ENCODE results near the gene PALLD.

Gene PALLD

GRCh38 chr4:168647646-168648375 is 151.0 kb downstream of the PALLD start:
- H3K4me3 ChIP-seq (ENCODE audit: low read depth, low read length): no peak overlapping the region
- TF ChIP-seq POLR2A (IDR thresholded peaks at IDR 0.05; ENCODE audit: extremely low read depth, insufficient read length) (no peak), MYC (IDR thresholded peaks at IDR 0.05; ENCODE audit: low read depth, low read length) (no peak), MAX (IDR thresholded peaks at IDR 0.05; ENCODE audit: low read depth, low read length) (no peak), CTCF (IDR thresholded peaks at IDR 0.05; ENCODE audit: low read depth, low read length) (no peak)
- DNase-seq (ENCODE audit: low read depth): peak; percentile 13

- DNase-seq (ENCODE audit: low read depth): no peak
- H3K4me3 ChIP-seq (ENCODE audit: low read depth, low read length): no peak overlapping the region
- TF ChIP-seq POLR2A (IDR thresholded peaks at IDR 0.05; ENCODE audit: extremely low read depth, insufficient read length) (no peak), CTCF (IDR thresholded peaks at IDR 0.05; ENCODE audit: low read depth, low read length) (no peak), MYC (IDR thresholded peaks at IDR 0.05; ENCODE audit: low read depth, low read length) (no peak)
These were observed 151.6 kb downstream of the PALLD start for GRCh38 chr4:168648494-168648893.

GRCh38 chr4:168648929-168649328 is 152.1 kb downstream of the PALLD start:
- TF ChIP-seq POLR2A (IDR thresholded peaks at IDR 0.05; ENCODE audit: extremely low read depth, insufficient read length) (no peak), CTCF (IDR thresholded peaks at IDR 0.05; ENCODE audit: low read depth, low read length) (no peak), MAX (IDR thresholded peaks at IDR 0.05; ENCODE audit: low read depth, low read length) (no peak), MYC (IDR thresholded peaks at IDR 0.05; ENCODE audit: low read depth, low read length) (no peak)
- no peak for DNase-seq (ENCODE audit: low read depth)
- no peak overlapping the region for H3K4me3 ChIP-seq (ENCODE audit: low read depth, low read length)

GRCh38 chr4:168651374-168651773 is 154.5 kb downstream of the PALLD start:
- no peak for TF ChIP-seq MAX (IDR thresholded peaks at IDR 0.05; ENCODE audit: low read depth, low read length)
- TF ChIP-seq POLR2A (IDR thresholded peaks at IDR 0.05; ENCODE audit: extremely low read depth, insufficient read length): no peak
- TF ChIP-seq CTCF (IDR thresholded peaks at IDR 0.05; ENCODE audit: low read depth, low read length): no peak
- TF ChIP-seq MYC (IDR thresholded peaks at IDR 0.05; ENCODE audit: low read depth, low read length): no peak
- no peak overlapping the region for H3K4me3 ChIP-seq (ENCODE audit: low read depth, low read length)
- no peak for DNase-seq (ENCODE audit: low read depth)

- H3K4me3 ChIP-seq (ENCODE audit: low read depth, low read length): no peak overlapping the region
- DNase-seq (ENCODE audit: low read depth): no peak
- TF ChIP-seq POLR2A (IDR thresholded peaks at IDR 0.05; ENCODE audit: extremely low read depth, insufficient read length): no peak
- TF ChIP-seq MAX (IDR thresholded peaks at IDR 0.05; ENCODE audit: low read depth, low read length): no peak
- no peak for TF ChIP-seq MYC (IDR thresholded peaks at IDR 0.05; ENCODE audit: low read depth, low read length)
- no peak for TF ChIP-seq CTCF (IDR thresholded peaks at IDR 0.05; ENCODE audit: low read depth, low read length)
These were observed 155.0 kb downstream of the PALLD start for GRCh38 chr4:168651864-168652263.
